Measurements from ENCODE around the gene EVC. TPM values are rescaled to one million over a fixed set of nuclear protein-coding genes. Genes with fewer than 3 reads are reported as not detected.

EVC gene
- total RNA-seq, 1 donor from 2014 or later: 13.5 TPM

DNA sequence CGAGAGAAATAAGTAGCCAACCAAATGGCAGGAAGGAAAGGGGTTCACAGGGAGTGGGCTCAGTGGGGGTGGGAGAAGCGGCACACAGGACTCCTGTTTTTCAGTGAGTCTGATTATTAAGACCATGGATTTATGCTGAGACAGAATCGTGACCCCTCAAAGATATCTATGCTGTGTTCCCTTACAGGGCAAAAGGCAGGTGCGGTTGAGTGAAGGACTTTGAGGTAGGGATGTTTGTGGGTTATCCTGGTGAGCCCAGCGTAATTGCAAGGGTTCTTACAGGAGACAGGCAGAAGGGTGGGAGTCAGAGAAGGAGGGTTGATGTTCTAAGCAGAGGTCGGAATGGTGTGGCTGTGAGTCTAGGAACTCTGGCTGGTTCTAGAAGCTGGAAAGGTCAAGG lies 73.0 kb downstream of the EVC start:
- no peak for DNase-seq (ENCODE audit: low read depth)
- no peak overlapping the region for H3K4me3 ChIP-seq (ENCODE audit: low read depth, low read length)
- no peak for TF ChIP-seq CTCF (conservative IDR thresholded peaks at IDR 0.05; ENCODE audit: low read depth, low read length)

- H3K4me3 ChIP-seq (ENCODE audit: low read depth, low read length): no peak overlapping the region
- no peak for DNase-seq (ENCODE audit: low read depth)
- peak; percentile 18 for TF ChIP-seq CTCF (conservative IDR thresholded peaks at IDR 0.05; ENCODE audit: low read depth, low read length)
Observed at GRCh38 chr4:5784960-5785611, 74.1 kb downstream of the EVC start.

DNA sequence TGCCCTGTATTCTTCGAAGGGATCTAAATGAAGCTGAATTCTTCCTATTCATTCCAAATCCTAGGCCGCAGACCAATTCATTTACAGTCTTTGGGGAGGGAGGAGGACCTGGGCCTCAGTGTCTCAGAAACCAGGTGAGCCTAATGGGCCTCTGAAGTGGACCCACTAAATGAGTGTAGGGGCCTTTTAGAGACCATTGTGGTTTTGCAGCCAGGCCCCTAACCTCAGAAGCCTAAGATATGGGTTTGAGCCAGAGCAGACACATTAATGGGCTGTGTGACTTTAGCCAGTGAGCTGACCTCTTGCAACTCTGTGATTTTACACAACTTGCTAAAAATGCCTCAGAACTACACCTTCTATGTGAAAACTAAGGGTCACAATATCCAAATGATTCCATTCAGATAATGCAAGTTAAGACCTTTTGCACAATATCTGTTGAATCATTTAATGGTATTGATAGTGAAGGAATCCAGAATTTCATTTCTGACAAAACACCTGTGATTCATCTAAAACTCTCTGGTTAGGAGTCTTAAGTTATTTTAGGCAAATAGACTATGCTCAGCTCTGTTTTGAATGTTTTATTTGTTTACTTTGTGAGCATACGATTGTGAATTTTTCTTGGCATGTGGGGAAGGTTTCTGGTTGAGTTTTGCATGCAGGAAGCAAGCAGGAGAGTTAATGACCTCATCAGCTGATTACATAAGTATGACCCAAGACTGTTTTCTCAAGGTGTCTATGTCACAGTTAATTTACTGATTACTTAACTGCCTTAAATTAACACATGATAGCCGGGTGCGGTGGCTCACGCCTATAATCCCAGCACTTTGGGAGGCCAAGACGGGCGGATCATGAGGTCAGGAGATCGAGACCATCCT lies 75.0 kb downstream of the EVC start:
- peak; percentile 37 for DNase-seq (ENCODE audit: low read depth)
- TF ChIP-seq CTCF (conservative IDR thresholded peaks at IDR 0.05; ENCODE audit: low read depth, low read length): no peak
- no peak overlapping the region for H3K4me3 ChIP-seq (ENCODE audit: low read depth, low read length)

GRCh38 chr4:5787311-5787710 lies 76.3 kb downstream of the EVC start:
- DNase-seq (ENCODE audit: low read depth): no peak
- no peak overlapping the region for H3K4me3 ChIP-seq (ENCODE audit: low read depth, low read length)
- TF ChIP-seq CTCF (conservative IDR thresholded peaks at IDR 0.05; ENCODE audit: low read depth, low read length): no peak

GRCh38 chr4:5788144-5788543 lies 77.1 kb downstream of the EVC start:
- TF ChIP-seq CTCF (conservative IDR thresholded peaks at IDR 0.05; ENCODE audit: low read depth, low read length): no peak
- no peak for DNase-seq (ENCODE audit: low read depth)
- H3K4me3 ChIP-seq (ENCODE audit: low read depth, low read length): no peak overlapping the region

DNA sequence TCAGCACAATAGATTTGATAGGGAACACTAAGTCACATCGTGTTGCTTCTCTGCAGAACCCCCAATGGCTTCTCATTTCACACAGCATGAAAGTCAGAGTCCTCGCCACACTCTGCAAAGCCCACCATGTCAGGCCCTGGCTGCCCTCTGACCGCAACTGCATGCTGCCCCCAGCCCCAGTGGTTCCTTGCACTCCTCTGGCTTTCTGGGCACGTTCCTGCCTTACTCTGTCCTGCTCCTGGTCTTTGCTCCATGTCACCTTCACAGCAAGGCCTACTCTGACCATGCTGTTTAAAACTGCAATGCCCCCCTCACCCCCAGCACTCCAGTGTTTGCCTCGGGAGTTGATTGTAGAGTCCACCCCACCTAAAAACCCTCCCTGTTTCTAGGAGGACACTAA lies 78.1 kb downstream of the EVC start:
- H3K4me3 ChIP-seq (ENCODE audit: low read depth, low read length): no peak overlapping the region
- DNase-seq (ENCODE audit: low read depth): no peak
- TF ChIP-seq CTCF (conservative IDR thresholded peaks at IDR 0.05; ENCODE audit: low read depth, low read length): no peak
